SH-SY5Y (cell line): ENCODE results near the gene TOR1AIP2.
A peak's percentile ranks its signal among the peaks of the same experiment; 100 is the strongest.

Experiments used
- GATA2 ChIP-seq: IDR thresholded peaks from 2 replicates; pipeline ENCODE4 v1.6.1; 2011; ENCODE audit warnings: mild to moderate bottlenecking, low read depth, low read length
- GATA3 ChIP-seq: IDR thresholded peaks from 2 replicates; pipeline ENCODE4 v1.6.1; 2011; ENCODE audit warnings: low read depth, mild to moderate bottlenecking, low read length, moderate library complexity

GRCh38 chr1:179882253-179883039 lies 4.8 kb upstream of the TOR1AIP2 start, which contains the start of gene TOR1AIP1:
- TF ChIP-seq GATA3 (no peak), GATA2 (0 out of 2 replicates have a peak, but pooled peaks have one; percentile 5)
